HepG2 (cell line): ENCODE data around the gene PPP1R9A. TPM values are rescaled to one million over a fixed set of nuclear protein-coding genes. Genes with fewer than 3 reads are reported as not detected.

Source experiments
- ATAC-seq: fragments of 200-7000 bp; cut with Tn5 transposase; 3 replicates; pipeline ENCODE4 v1.9.1; 2020; ENCODE audit warnings: mild to moderate bottlenecking, moderate library complexity
- BruUV-seq: library from RNA; stranded (reverse); fragments of 400-500 nt; replicated peaks from 2 replicates; lab custom pipeline; 2021; lab: Mats Ljungman, UMichigan
- CTCF ChIA-PET: fragments of 300-600 bp; formaldehyde crosslinking; extraction: SDS; loops from one replicate; lab custom pipeline; 2021; ENCODE audit warnings: low total read pairs, inconsistent platforms, low intra/inter-chr PET ratio; lab: Yijun Ruan, JAX
- POLR2A ChIA-PET: fragments of 350-600 bp; sonication (Branson Sonifier 250); formaldehyde crosslinking; loops from one replicate; lab custom pipeline; 2020; ENCODE audit warnings: antibody characterized with exemption, inconsistent platforms; lab: Yijun Ruan, JAX
- DNase-seq: peaks from one replicate; pipeline ENCODE4 v3.0.0-alpha.2; 2015; ENCODE audit warnings: low spot score
- FAIRE-seq: peaks from 3 replicates; lab custom pipeline; 2011; peaks lifted over from hg19 to GRCh38; lab: Jason Lieb, UNC
- H2AFZ ChIP-seq: one replicate; pipeline ENCODE4 v1.6.1; 2011; ENCODE audit warnings: low read length, inconsistent platforms
- H3K27ac ChIP-seq: fragments of 300-600 bp; 3 replicates; pipeline ENCODE4 v1.8.0; 2011; ENCODE audit warnings: mixed run types, mild to moderate bottlenecking, mixed read lengths, low read length, inconsistent platforms; ENCODE audit not compliant: insufficient read depth; ENCODE audit errors: extremely low read length
- H3K27me3 ChIP-seq, 2 experiments: fragments of 200-600 bp in 1 of 2; 2 replicates in 1 of 2; 3 replicates in 1 of 2; pipeline versions ENCODE4 v1.6.0 to v1.8.0; 2011; ENCODE audit warnings: low read length in 2 of 2, mild to moderate bottlenecking in 2 of 2, moderate library complexity in 2 of 2, inconsistent platforms in 1 of 2; ENCODE audit not compliant: insufficient read depth in 2 of 2, control insufficient read depth in 1 of 2
- H3K36me3 ChIP-seq, 2 experiments: fragments of 200-600 bp in 1 of 2; replicated peaks in 1 of 2; 2 replicates in 1 of 2; 3 replicates in 1 of 2; pipeline versions ENCODE4 v1.5.1 to v1.8.0; 2011; ENCODE audit warnings: low read length in 2 of 2, inconsistent platforms in 1 of 2; ENCODE audit not compliant: insufficient read depth in 2 of 2, control insufficient read depth in 1 of 2
- H3K4me1 ChIP-seq: 2 replicates; pipeline ENCODE4 v1.5.1; 2012; ENCODE audit warnings: low read length, inconsistent platforms; ENCODE audit not compliant: insufficient read depth
- H3K4me2 ChIP-seq: 2 replicates; pipeline ENCODE4 v1.6.0; 2011; ENCODE audit warnings: low read depth, low read length, inconsistent platforms
- H3K4me3 ChIP-seq, 3 experiments: fragments of 200-600 bp in 1 of 3; sonication (generic), shearing (Covaris generic) in 1 of 3; replicated peaks in 1 of 3; 2 replicates each; pipeline ENCODE4 v1.5.1; 2011 to 2016; ENCODE audit warnings: low read length in 3 of 3, inconsistent platforms in 2 of 3, low read depth in 2 of 3, mild to moderate bottlenecking in 2 of 3, control low read depth in 1 of 3, mixed read lengths in 1 of 3; ENCODE audit not compliant: insufficient read depth in 1 of 3
- H3K79me2 ChIP-seq: one replicate; pipeline ENCODE4 v1.6.1; 2011; ENCODE audit warnings: low read length, inconsistent platforms; ENCODE audit not compliant: insufficient read depth
- H3K9ac ChIP-seq: 2 replicates; pipeline ENCODE4 v1.6.0; 2011; ENCODE audit warnings: mild to moderate bottlenecking, low read depth, low read length, inconsistent platforms; ENCODE audit not compliant: insufficient read depth
- H3K9me3 ChIP-seq: 2 replicates; pipeline ENCODE4 v1.5.1; 2012; ENCODE audit warnings: mild to moderate bottlenecking, low read length
- H4K20me1 ChIP-seq: 2 replicates; pipeline ENCODE4 v1.6.0; 2011; ENCODE audit warnings: inconsistent platforms, mild to moderate bottlenecking, low read length, moderate library complexity; ENCODE audit not compliant: insufficient read depth
- CREM ChIP-seq, 2 experiments: sonication (generic) in 1 of 2; formaldehyde crosslinking in 1 of 2; IDR thresholded peaks; 2 replicates each; pipeline versions ENCODE4 v1.4.0 to v1.6.1; 2016 to 2020; ENCODE audit warnings: antibody characterized with exemption in 1 of 2, mild to moderate bottlenecking in 1 of 2, missing genetic modification reagents in 1 of 2
- DNMT1 ChIP-seq: sonication (generic); formaldehyde crosslinking; IDR thresholded peaks from 2 replicates; pipeline ENCODE4 v1.5.1; 2020; ENCODE audit warnings: mild to moderate bottlenecking, missing genetic modification reagents
- DNMT3B ChIP-seq: conservative IDR thresholded peaks from 2 replicates; pipeline ENCODE4 v1.6.1; 2016; ENCODE audit warnings: missing biosample characterization, control low read depth
- IKZF1 ChIP-seq: fragments of 450-650 bp; IDR thresholded peaks from 2 replicates; pipeline ENCODE4 v1.7.1; 2016
- RNF2 ChIP-seq: fragments of 450-650 bp; conservative IDR thresholded peaks from 2 replicates; pipeline ENCODE4 v1.6.1; 2016; ENCODE audit warnings: low read depth
- ZBTB1 ChIP-seq: sonication (generic); formaldehyde crosslinking; IDR thresholded peaks from 2 replicates; pipeline ENCODE4 v1.4.0; 2020; ENCODE audit warnings: missing genetic modification reagents, borderline replicate concordance
- ZBTB3 ChIP-seq: sonication (generic); formaldehyde crosslinking; IDR thresholded peaks from 2 replicates; pipeline ENCODE4 v1.4.0; 2020; ENCODE audit warnings: low read depth, mild to moderate bottlenecking, moderate library complexity, missing genetic modification reagents, borderline replicate concordance
- ZFP37 ChIP-seq: sonication (generic); formaldehyde crosslinking; IDR thresholded peaks from 2 replicates; pipeline ENCODE4 v1.4.0; 2020; ENCODE audit warnings: missing genetic modification reagents, borderline replicate concordance
- WGBS: methylation state at CpG from one replicate; pipeline ENCODE4 v1.1.6; 2017; ENCODE audit warnings: low lambda C conversion rate; 5-methylcytosine and 5-hydroxymethylcytosine counted together
- in situ Hi-C: cut with HindIII; loops from 2 replicates; pipeline ENCODE4 v1.10.0; 2017; ENCODE audit warnings: low pct_unique_long_range_greater_than_20kb; ENCODE audit not compliant: extremely low pct_ligation_motif_present
- intact Hi-C: fragments of 100-400 bp; cut with micrococcal nuclease; formaldehyde crosslinking; loops from one replicate; pipeline ENCODE4 v1.10.0; 2022; ENCODE audit not compliant: unreplicated experiment
- polyA plus RNA-seq, 8 experiments: library from polyadenylated mRNA; depleted of rRNA in 3 of 8; stranded (reverse) in 7 of 8; unstranded in 1 of 8; fragments of >200 nt; fragmentation: Illumina TruSeq in 4 of 8; extraction: Trizol in 4 of 8; gene quantifications; 2 replicates each; pipeline versions ENCODE4 v1.2.1 to v1.2.3, GENCODE V29; 2011 to 2016; ENCODE audit warnings: low read depth in 4 of 8, missing spikeins in 1 of 8, mixed read lengths in 1 of 8; ENCODE audit not compliant: insufficient read depth in 1 of 8
- total RNA-seq, 5 experiments: library from RNA; depleted of rRNA; stranded (reverse); fragments of >200 nt; fragmentation: Illumina TruSeq; extraction: Trizol; gene quantifications; 2 replicates each; pipeline ENCODE4 v1.2.3, GENCODE V29; 2016; ENCODE audit warnings: low read depth in 1 of 5
- TF ChIP-seq, protein P1 (sequence below): sonication (generic); formaldehyde crosslinking; IDR thresholded peaks from 2 replicates; pipeline ENCODE4 v1.4.0; 2020; ENCODE audit warnings: missing genetic modification reagents

PPP1R9A gene
- total and polyA plus RNA-seq, 2 of the 13 experiments (the other 11 are each of a cell fraction or from before 2014, with no cell fraction given): 11.4 to 31.9 TPM

GRCh38 chr7:95056901-95057300 lies 149.5 kb downstream of the PPP1R9A start (continued):
- TF ChIP-seq, protein P1, sequence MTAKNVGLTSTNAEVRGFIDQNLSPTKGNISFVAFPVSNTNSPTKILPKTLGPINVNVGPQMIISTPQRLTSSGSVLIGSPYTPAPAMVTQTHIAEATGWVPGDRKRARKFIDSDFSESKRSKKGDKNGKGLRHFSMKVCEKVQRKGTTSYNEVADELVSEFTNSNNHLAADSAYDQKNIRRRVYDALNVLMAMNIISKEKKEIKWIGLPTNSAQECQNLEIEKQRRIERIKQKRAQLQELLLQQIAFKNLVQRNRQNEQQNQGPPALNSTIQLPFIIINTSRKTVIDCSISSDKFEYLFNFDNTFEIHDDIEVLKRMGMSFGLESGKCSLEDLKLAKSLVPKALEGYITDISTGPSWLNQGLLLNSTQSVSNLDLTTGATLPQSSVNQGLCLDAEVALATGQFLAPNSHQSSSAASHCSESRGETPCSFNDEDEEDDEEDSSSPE: no peak

DNA sequence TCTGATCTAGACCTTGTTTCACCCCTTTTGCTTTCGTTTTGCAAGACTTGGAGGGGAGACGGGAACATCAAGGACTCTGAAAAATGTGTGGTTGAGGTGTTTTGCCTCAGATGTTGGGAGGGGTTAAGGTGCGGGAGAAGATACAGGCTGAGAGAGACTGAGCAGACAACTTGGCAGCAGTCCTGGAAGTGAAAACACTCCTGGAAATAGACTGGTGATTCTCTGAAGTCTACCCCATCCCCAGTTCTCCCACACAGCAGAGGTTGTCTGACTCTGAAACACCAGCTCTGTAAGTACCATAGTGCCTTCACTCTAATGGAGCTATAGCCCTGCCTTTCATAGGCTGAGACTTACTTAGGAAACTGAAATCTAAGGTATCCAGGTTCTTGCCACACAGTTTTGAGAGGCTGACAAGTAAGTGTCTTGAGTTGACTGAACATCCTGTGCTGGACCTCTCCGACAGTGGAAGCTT lies 152.5 kb downstream of the PPP1R9A start:
- no peaks in the 10 kb centered on the region for H3K79me2 ChIP-seq
- no peaks in the 10 kb centered on the region for H4K20me1 ChIP-seq
- no peak overlapping the region for H3K4me3 ChIP-seq
- ChIA-PET CTCF (no interaction called here), POLR2A (no interaction called here)
- ATAC-seq (no peak), DNase-seq (no peak), FAIRE-seq (no peak)
- WGBS: 97% methylated on average over 4 of the region's 4 CpGs
- no peaks in the 10 kb centered on the region for H3K36me3 ChIP-seq
- no TSS peak for BruUV-seq
- H3K27ac ChIP-seq: no peak overlapping the region
- H3K4me1 ChIP-seq: no peaks in the 10 kb centered on the region
- H2AFZ ChIP-seq: no peak overlapping the region
- no peaks in the 10 kb centered on the region for H3K9me3 ChIP-seq
- H3K27me3 ChIP-seq: no peaks in the 10 kb centered on the region
- intact Hi-C loops: no loop called here
- TF ChIP-seq ZBTB1 (CRISPR knock-in tag) (no peak), ZFP37 (CRISPR knock-in tag) (no peak), CREM (IDR thresholded peaks at IDR 0.05) (no peak), CREM (CRISPR knock-in tag; IDR thresholded peaks at IDR 0.05) (no peak)
- TF ChIP-seq, all 625 proteins: peak for 0
- Histone ChIP-seq H3K9ac (no peak overlapping the region), H3K4me2 (no peak overlapping the region)
- in situ Hi-C loops: no loop called here

GRCh38 chr7:95062901-95063300 lies 155.5 kb downstream of the PPP1R9A start:
- H4K20me1 ChIP-seq: no peaks in the 10 kb centered on the region
- H3K4me2 ChIP-seq: no peak overlapping the region
- no peaks in the 10 kb centered on the region for H3K9me3 ChIP-seq
- ATAC-seq (no peak), FAIRE-seq (no peak), DNase-seq (no peak)
- in situ Hi-C loops: no loop called here
- H3K9ac ChIP-seq: no peak overlapping the region
- POLR2A ChIA-PET: no interaction called here
- no TSS peak for BruUV-seq
- H2AFZ ChIP-seq: no peak overlapping the region
- H3K36me3 ChIP-seq: no peaks in the 10 kb centered on the region
- intact Hi-C loops: no loop called here
- CTCF ChIA-PET: no interaction called here
- no peak overlapping the region for H3K4me3 ChIP-seq
- no peaks in the 10 kb centered on the region for H3K79me2 ChIP-seq
- TF ChIP-seq IKZF1: no peak
- no peak for TF ChIP-seq DNMT3B (CRISPR knock-in tag)
- TF ChIP-seq ZBTB3 (CRISPR knock-in tag): no peak
- no peak for TF ChIP-seq RNF2
- no peak for TF ChIP-seq DNMT1
- no peak overlapping the region for H3K27ac ChIP-seq
- H3K27me3 ChIP-seq: no peaks in the 10 kb centered on the region
- peaks cover 14% of the 10 kb centered on the region for H3K4me1 ChIP-seq
